Cardiac fibroblast (primary cell): ENCODE data around the gene ABCG4.
A peak's percentile ranks its signal among the peaks of the same experiment; 100 is the strongest.

Source experiments
- DNase-seq, 2 donors: peaks; one replicate each; pipeline versions ENCODE4 v3.0.0 to v3.0.0-alpha.2; 2010; ENCODE audit warnings: low read depth in 2 of 2
- H3K4me3 ChIP-seq, 2 donors: replicated peaks in 1 of 2; 1 replicate in 1 of 2; 2 replicates in 1 of 2; pipeline ENCODE4 v1.5.1; 2011; ENCODE audit warnings: low read depth in 2 of 2, low read length in 2 of 2, mild to moderate bottlenecking in 2 of 2, moderate library complexity in 1 of 2
- CTCF ChIP-seq: IDR thresholded peaks from one replicate; pipeline ENCODE4 v1.5.1; 2011; ENCODE audit warnings: low read depth, mild to moderate bottlenecking, low read length, inconsistent platforms

Gene ABCG4

GRCh38 chr11:119205080-119205479 is 56.2 kb downstream of the ABCG4 start:
- DNase-seq: no peak
- TF ChIP-seq CTCF: no peak
- H3K4me3 ChIP-seq: no peak overlapping the region

- H3K4me3 ChIP-seq: peak within 1 kb of the TSS; percentile 95 to 96
- peak; percentile 90 for TF ChIP-seq CTCF
- DNase-seq: peak; percentile 92 to 93
These were observed 57.0 kb downstream of the ABCG4 start, which contains the start of gene CBL for GRCh38 chr11:119205574-119206510. Gene CBL, plus strand, starts transcription at chr11:119206339. Its CDS starts 79 bp downstream, at chr11:119206418.

GRCh38 chr11:119206511-119207414 is 57.9 kb downstream of the ABCG4 start:
- H3K4me3 ChIP-seq: peak overlapping the region; percentile 95 to 96
- DNase-seq: peak; percentile 20 to 25
- TF ChIP-seq CTCF: no peak

- DNase-seq: no peak
- no peak for TF ChIP-seq CTCF
- H3K4me3 ChIP-seq: peak overlapping the region; percentile 95 to 96
These were observed 58.6 kb downstream of the ABCG4 start for GRCh38 chr11:119207415-119207960.

- DNase-seq: no peak
- no peak overlapping the region for H3K4me3 ChIP-seq
- TF ChIP-seq CTCF: no peak
These were observed 60.3 kb downstream of the ABCG4 start for GRCh38 chr11:119209186-119209585.

- no peak overlapping the region for H3K4me3 ChIP-seq
- no peak for TF ChIP-seq CTCF
- DNase-seq: peak in 1 of 2 donors; percentile 17
These were observed 61.2 kb downstream of the ABCG4 start for GRCh38 chr11:119210050-119210449.
